ENCODE measurements around the gene CERS3.

CERS3 gene

GRCh38 chr15:100484443-100484842 lies 44.3 kb downstream of the CERS3 start:
- no peak for DNase-seq (ENCODE audit: low spot score in 2 of 2)
- no peak for ATAC-seq (replicated peaks; ENCODE audit: extremely low read depth, poor library complexity, severe bottlenecking)
- Mint-ChIP-seq H3K27ac (ENCODE audit: low read depth) (no peak overlapping the region), H3K4me1 (no peaks in the 10 kb centered on the region), H3K4me3 (no peak overlapping the region), H3K9me3 (no peaks in the 10 kb centered on the region), H3K36me3 (ENCODE audit: insufficient read depth) (no peaks in the 10 kb centered on the region), H3K27me3 (peaks cover 13% of the 10 kb centered on the region)

DNA sequence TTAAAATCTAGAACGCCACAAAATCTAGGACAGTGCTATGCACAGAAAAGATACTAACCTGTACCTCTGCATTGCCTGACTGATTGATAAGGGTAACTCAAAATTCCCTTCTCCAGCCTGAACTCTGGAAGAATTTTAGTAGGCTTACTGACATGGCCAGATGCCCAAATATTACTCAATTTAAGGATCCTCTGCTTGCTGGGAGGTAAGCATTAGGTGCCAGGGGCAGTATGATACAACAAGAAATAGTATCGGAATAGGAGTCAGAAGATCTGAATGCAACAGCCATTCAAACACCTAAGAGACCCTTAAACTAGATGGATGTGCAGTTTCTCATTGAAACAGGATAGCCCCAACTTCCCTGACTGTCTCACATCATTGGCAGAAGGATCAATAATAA lies 45.4 kb downstream of the CERS3 start:
- no peak overlapping the region for H3K4me3 Mint-ChIP-seq
- H3K36me3 Mint-ChIP-seq (ENCODE audit: insufficient read depth), result no peaks in the 10 kb centered on the region
- peaks cover 10% of the 10 kb centered on the region for H3K9me3 Mint-ChIP-seq
- DNase-seq (ENCODE audit: low spot score in 2 of 2), result no peak
- ATAC-seq (replicated peaks; ENCODE audit: extremely low read depth, poor library complexity, severe bottlenecking), result no peak
- H3K27me3 Mint-ChIP-seq, result peaks cover 13% of the 10 kb centered on the region
- no peak overlapping the region for H3K27ac Mint-ChIP-seq (ENCODE audit: low read depth)
- no peaks in the 10 kb centered on the region for H3K4me1 Mint-ChIP-seq

- H3K4me3 Mint-ChIP-seq, result no peak overlapping the region
- ATAC-seq (replicated peaks; ENCODE audit: extremely low read depth, poor library complexity, severe bottlenecking) (no peak), DNase-seq (ENCODE audit: low spot score in 2 of 2) (no peak)
- no peak overlapping the region for H3K27ac Mint-ChIP-seq (ENCODE audit: low read depth)
- peaks cover 25% of the 10 kb centered on the region for H3K9me3 Mint-ChIP-seq
- peaks cover 7% of the 10 kb centered on the region for H3K27me3 Mint-ChIP-seq
- H3K36me3 Mint-ChIP-seq (ENCODE audit: insufficient read depth), result no peaks in the 10 kb centered on the region
- H3K4me1 Mint-ChIP-seq, result no peaks in the 10 kb centered on the region
Measured at GRCh38 chr15:100476805-100477204, 51.9 kb downstream of the CERS3 start.

- no peak for ATAC-seq (replicated peaks; ENCODE audit: extremely low read depth, poor library complexity, severe bottlenecking)
- H3K27ac Mint-ChIP-seq (ENCODE audit: low read depth), result no peak overlapping the region
- H3K27me3 Mint-ChIP-seq, result peaks cover 43% of the 10 kb centered on the region
- H3K4me3 Mint-ChIP-seq, result no peak overlapping the region
- peaks cover 9% of the 10 kb centered on the region for H3K9me3 Mint-ChIP-seq
- no peaks in the 10 kb centered on the region for H3K4me1 Mint-ChIP-seq
- H3K36me3 Mint-ChIP-seq (ENCODE audit: insufficient read depth), result no peaks in the 10 kb centered on the region
- no peak for DNase-seq (ENCODE audit: low spot score in 2 of 2)
Measured at GRCh38 chr15:100472736-100473135, 56.0 kb downstream of the CERS3 start.

DNA sequence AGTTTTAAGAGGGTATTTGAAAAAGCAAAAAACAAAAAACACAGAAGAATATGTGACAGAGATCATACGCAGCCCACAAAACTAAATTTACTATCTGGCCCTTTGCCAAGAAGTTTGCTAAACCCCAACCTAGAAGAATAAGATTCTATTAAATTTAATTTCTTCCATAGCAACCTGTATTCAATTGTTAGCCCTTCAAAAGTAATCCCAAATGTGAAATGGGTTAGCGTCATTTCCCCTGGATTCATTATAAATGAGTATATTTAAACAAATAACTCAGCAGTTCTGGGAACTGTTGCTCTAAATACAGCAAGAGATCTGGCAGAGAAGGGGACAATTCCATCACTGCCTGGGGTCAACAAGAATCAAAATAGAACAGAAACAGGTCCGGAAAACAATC lies 56.8 kb downstream of the CERS3 start:
- peaks cover 43% of the 10 kb centered on the region for H3K27me3 Mint-ChIP-seq
- no peaks in the 10 kb centered on the region for H3K4me1 Mint-ChIP-seq
- ATAC-seq (replicated peaks; ENCODE audit: extremely low read depth, poor library complexity, severe bottlenecking), result no peak
- peaks cover 3% of the 10 kb centered on the region for H3K9me3 Mint-ChIP-seq
- H3K36me3 Mint-ChIP-seq (ENCODE audit: insufficient read depth), result no peaks in the 10 kb centered on the region
- no peak overlapping the region for H3K4me3 Mint-ChIP-seq
- DNase-seq (ENCODE audit: low spot score in 2 of 2), result no peak
- H3K27ac Mint-ChIP-seq (ENCODE audit: low read depth), result no peak overlapping the region

DNA sequence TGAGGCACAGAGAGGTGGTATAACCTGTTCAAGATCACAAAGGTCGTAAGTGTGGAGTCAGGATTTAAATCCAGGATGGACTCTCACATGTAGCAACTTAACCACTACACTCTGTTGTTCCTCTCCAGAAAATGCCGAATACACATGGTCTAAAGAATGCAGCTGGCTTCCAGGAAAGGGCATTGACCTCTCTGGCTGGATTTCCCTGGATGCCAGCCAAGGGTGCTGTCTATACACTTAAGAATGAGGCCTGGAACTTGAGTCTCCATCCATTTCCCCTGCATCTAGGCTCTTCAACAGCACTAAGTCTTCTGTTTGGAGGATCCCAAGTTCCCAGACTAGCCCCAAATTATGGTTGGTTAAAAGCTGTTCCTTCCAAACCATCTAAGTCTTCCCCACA lies 60.5 kb downstream of the CERS3 start:
- Mint-ChIP-seq H3K27ac (ENCODE audit: low read depth) (no peak overlapping the region), H3K27me3 (peaks cover 43% of the 10 kb centered on the region), H3K36me3 (ENCODE audit: insufficient read depth) (no peaks in the 10 kb centered on the region), H3K4me1 (no peaks in the 10 kb centered on the region), H3K4me3 (no peak overlapping the region), H3K9me3 (no peaks in the 10 kb centered on the region)
- no peak for DNase-seq (ENCODE audit: low spot score in 2 of 2)
- no peak for ATAC-seq (replicated peaks; ENCODE audit: extremely low read depth, poor library complexity, severe bottlenecking)

GRCh38 chr15:100466073-100466472 lies 62.7 kb downstream of the CERS3 start:
- no peaks in the 10 kb centered on the region for H3K36me3 Mint-ChIP-seq (ENCODE audit: insufficient read depth)
- ATAC-seq (replicated peaks; ENCODE audit: extremely low read depth, poor library complexity, severe bottlenecking), result no peak
- H3K27ac Mint-ChIP-seq (ENCODE audit: low read depth), result no peak overlapping the region
- H3K9me3 Mint-ChIP-seq, result no peaks in the 10 kb centered on the region
- H3K27me3 Mint-ChIP-seq, result peaks cover 29% of the 10 kb centered on the region
- DNase-seq (ENCODE audit: low spot score in 2 of 2), result no peak
- no peaks in the 10 kb centered on the region for H3K4me1 Mint-ChIP-seq
- no peak overlapping the region for H3K4me3 Mint-ChIP-seq

GRCh38 chr15:100464888-100465287 lies 63.9 kb downstream of the CERS3 start:
- DNase-seq (ENCODE audit: low spot score in 2 of 2) (no peak), ATAC-seq (replicated peaks; ENCODE audit: extremely low read depth, poor library complexity, severe bottlenecking) (no peak)
- Mint-ChIP-seq H3K36me3 (ENCODE audit: insufficient read depth) (no peaks in the 10 kb centered on the region), H3K27me3 (peaks cover 17% of the 10 kb centered on the region), H3K4me1 (no peaks in the 10 kb centered on the region), H3K4me3 (no peak overlapping the region), H3K27ac (ENCODE audit: low read depth) (no peak overlapping the region), H3K9me3 (no peaks in the 10 kb centered on the region)

- no peaks in the 10 kb centered on the region for H3K4me1 Mint-ChIP-seq
- no peak overlapping the region for H3K4me3 Mint-ChIP-seq
- no peaks in the 10 kb centered on the region for H3K36me3 Mint-ChIP-seq (ENCODE audit: insufficient read depth)
- DNase-seq (ENCODE audit: low spot score in 2 of 2) (no peak), ATAC-seq (replicated peaks; ENCODE audit: extremely low read depth, poor library complexity, severe bottlenecking) (no peak)
- peaks cover 12% of the 10 kb centered on the region for H3K27me3 Mint-ChIP-seq
- no peak overlapping the region for H3K27ac Mint-ChIP-seq (ENCODE audit: low read depth)
- H3K9me3 Mint-ChIP-seq, result no peaks in the 10 kb centered on the region
Measured at GRCh38 chr15:100464256-100464655, 64.5 kb downstream of the CERS3 start.

DNA sequence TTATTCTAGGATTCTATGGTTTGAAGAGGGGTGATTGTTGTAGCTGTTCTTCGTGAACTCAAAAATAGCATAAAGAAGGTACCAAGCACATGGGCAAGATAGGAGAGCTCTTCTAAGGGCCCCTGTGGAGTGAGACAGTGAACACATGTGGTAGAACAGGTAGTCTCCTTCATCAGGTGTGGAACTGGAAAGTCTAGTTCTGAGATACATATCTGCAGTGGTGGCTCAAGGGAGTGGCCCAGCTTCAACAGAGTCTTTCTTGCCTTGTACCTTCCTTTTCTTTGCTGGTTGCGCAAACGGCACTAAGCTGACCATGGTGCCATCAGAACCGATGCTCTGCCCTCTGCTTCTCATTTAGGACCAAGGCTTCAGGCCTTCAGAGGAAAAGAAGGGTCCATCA lies 65.2 kb downstream of the CERS3 start:
- no peak overlapping the region for H3K27ac Mint-ChIP-seq (ENCODE audit: low read depth)
- H3K4me3 Mint-ChIP-seq, result no peak overlapping the region
- H3K9me3 Mint-ChIP-seq, result no peaks in the 10 kb centered on the region
- no peaks in the 10 kb centered on the region for H3K36me3 Mint-ChIP-seq (ENCODE audit: insufficient read depth)
- H3K27me3 Mint-ChIP-seq, result peaks cover 5% of the 10 kb centered on the region
- DNase-seq (ENCODE audit: low spot score in 2 of 2) (no peak), ATAC-seq (replicated peaks; ENCODE audit: extremely low read depth, poor library complexity, severe bottlenecking) (no peak)
- H3K4me1 Mint-ChIP-seq, result no peaks in the 10 kb centered on the region

DNA sequence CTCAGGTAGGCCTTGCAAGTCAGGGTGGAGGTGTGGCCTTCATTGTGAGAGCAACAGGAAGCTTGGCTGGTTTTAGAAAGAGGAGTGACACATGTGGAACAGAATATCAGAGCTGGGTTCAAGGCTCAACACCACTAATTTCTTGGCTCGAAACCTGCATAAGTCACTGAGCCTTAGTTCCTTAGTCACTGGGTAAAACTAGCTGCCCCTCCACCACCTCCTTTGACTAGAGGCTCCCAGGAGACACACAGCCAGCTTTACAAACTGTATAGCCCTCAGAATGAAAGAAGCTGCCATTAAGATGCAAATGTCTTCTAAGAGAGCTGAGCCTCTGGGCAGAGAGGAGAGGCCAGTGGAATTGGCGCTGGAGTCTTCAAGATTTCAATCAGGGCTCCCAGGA lies 67.7 kb downstream of the CERS3 start:
- Mint-ChIP-seq H3K27ac (ENCODE audit: low read depth) (no peak overlapping the region), H3K36me3 (ENCODE audit: insufficient read depth) (no peaks in the 10 kb centered on the region), H3K4me1 (no peaks in the 10 kb centered on the region), H3K9me3 (no peaks in the 10 kb centered on the region), H3K27me3 (no peaks in the 10 kb centered on the region), H3K4me3 (no peak overlapping the region)
- DNase-seq (ENCODE audit: low spot score in 2 of 2), result no peak
- ATAC-seq (replicated peaks; ENCODE audit: extremely low read depth, poor library complexity, severe bottlenecking), result no peak

DNA sequence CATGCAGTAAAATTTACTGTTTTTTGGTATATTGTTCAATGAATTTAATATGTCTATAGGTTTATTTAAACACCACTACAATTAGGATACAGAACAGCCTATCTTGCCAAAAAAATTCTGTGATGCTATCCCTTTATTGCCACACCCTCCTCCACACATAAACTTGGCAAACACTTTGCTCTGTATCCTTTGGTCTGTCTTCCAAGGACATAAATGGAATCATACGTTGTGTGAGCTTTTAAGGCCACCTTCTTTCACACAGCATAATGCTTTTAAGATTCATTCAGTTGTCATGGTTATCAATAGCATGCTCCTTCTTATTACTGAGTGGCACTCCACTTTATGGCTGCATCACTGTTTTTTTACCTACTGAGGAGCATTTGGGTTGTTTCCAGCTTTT lies 71.5 kb downstream of the CERS3 start:
- no peak for DNase-seq (ENCODE audit: low spot score in 2 of 2)
- no peak overlapping the region for H3K27ac Mint-ChIP-seq (ENCODE audit: low read depth)
- no peaks in the 10 kb centered on the region for H3K9me3 Mint-ChIP-seq
- H3K27me3 Mint-ChIP-seq, result no peaks in the 10 kb centered on the region
- H3K36me3 Mint-ChIP-seq (ENCODE audit: insufficient read depth), result no peaks in the 10 kb centered on the region
- H3K4me3 Mint-ChIP-seq, result no peak overlapping the region
- no peaks in the 10 kb centered on the region for H3K4me1 Mint-ChIP-seq
- no peak for ATAC-seq (replicated peaks; ENCODE audit: extremely low read depth, poor library complexity, severe bottlenecking)

- Mint-ChIP-seq H3K27ac (ENCODE audit: low read depth) (no peak overlapping the region), H3K4me3 (no peak overlapping the region), H3K27me3 (peaks cover 8% of the 10 kb centered on the region), H3K9me3 (peaks cover 6% of the 10 kb centered on the region), H3K4me1 (no peaks in the 10 kb centered on the region), H3K36me3 (ENCODE audit: insufficient read depth) (no peaks in the 10 kb centered on the region)
- no peak for DNase-seq (ENCODE audit: low spot score in 2 of 2)
- ATAC-seq (replicated peaks; ENCODE audit: extremely low read depth, poor library complexity, severe bottlenecking), result no peak
Measured at GRCh38 chr15:100454148-100454547, 74.6 kb downstream of the CERS3 start.

DNA sequence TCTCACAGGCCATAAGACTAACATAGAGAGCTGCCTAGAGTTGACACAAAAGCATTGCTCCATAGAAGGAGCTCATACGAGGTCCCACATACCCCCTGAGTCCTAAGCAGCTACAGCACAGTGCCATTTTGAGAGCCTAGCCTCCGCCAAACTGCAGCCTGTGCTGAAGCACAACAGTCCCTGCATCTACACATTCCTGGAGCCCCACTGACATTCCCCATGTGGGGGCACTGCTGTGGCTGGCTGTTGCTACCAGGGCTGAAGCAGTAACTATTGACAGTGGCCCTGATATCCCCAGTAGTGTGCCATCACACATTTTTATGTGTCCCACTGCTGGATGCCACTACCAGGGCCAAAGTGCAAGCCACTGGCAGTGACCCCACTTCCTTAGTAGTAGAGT lies 80.3 kb downstream of the CERS3 start:
- Mint-ChIP-seq H3K9me3 (peaks cover 6% of the 10 kb centered on the region), H3K4me1 (no peaks in the 10 kb centered on the region), H3K27ac (ENCODE audit: low read depth) (no peak overlapping the region), H3K4me3 (no peak overlapping the region), H3K27me3 (peaks cover 42% of the 10 kb centered on the region), H3K36me3 (ENCODE audit: insufficient read depth) (peaks cover 2% of the 10 kb centered on the region)
- DNase-seq (ENCODE audit: low spot score in 2 of 2) (no peak), ATAC-seq (replicated peaks; ENCODE audit: extremely low read depth, poor library complexity, severe bottlenecking) (no peak)

All from central memory CD8-positive, alpha-beta T cell (primary cell).